NOMO-1 (cell line): Measurements from ENCODE around the gene CCDC188.

Experiments
- DNase-seq, 2 experiments: peaks; one replicate each; lab custom pipeline; 2025; ENCODE audit not compliant: unreplicated experiment in 2 of 2; lab: John Stamatoyannopoulos, UW

CCDC188 gene

DNA sequence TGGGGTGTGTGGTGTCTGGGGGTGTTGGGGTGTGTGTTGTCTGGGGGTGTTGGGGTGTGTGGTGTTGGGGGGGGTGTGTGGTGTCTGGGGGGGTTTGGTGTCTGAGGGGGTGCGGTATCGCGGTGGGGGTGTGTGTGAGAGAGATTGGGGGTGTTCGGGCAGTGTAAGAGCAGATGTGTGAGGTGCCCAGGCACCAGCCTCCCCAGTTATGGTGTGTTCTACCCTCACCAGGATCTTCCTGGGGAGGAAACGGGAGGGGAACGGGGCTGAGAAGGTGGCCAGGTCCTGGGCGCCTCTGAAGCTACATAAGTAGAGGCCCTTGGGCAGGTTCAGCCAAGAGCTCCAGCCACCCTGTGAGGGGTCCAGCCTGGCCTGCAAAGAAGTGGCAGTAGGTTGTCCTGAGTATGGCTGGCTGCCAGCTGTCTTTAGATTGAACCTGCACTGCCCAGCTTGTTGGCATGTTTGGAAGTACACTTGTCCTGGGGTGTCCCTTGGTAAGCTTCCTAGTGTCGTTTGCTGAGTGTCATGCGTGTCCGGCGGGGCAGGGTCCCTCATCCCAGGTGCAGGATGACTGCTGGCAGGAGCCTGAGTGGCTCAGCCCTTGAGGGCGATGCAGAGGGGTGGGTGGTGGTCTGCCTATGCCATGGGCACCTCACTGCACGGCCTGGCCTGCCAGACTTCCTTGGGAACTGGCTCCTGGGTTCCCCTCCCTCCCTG is 27.3 kb downstream of the CCDC188 start:
- DNase-seq: no peak

DNA sequence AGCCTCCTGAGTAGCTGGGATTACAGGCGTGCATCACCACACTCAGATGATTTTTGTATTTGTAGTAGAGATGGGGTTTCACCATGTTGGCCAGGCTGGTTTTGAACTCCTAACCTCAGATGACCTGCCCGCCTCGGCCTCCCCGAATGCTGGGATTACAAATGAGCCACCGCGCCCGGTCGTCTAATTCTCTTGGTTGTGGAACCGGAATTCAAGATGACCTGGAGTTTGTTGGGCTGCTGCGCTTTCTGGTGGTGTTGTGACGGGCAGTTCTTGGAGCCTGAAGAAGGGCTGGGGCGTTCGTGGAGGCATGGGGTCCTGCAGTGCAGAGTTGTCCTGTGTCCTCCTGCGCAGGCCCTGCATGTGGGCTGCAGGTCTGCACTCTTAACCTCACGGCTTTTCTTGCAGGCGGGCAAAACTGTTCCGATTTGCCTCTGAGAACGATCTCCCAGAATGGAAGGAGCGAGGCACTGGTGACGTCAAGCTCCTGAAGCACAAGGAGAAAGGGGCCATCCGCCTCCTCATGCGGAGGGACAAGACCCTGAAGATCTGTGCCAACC is 28.9 kb downstream of the CCDC188 start:
- no peak for DNase-seq

DNA sequence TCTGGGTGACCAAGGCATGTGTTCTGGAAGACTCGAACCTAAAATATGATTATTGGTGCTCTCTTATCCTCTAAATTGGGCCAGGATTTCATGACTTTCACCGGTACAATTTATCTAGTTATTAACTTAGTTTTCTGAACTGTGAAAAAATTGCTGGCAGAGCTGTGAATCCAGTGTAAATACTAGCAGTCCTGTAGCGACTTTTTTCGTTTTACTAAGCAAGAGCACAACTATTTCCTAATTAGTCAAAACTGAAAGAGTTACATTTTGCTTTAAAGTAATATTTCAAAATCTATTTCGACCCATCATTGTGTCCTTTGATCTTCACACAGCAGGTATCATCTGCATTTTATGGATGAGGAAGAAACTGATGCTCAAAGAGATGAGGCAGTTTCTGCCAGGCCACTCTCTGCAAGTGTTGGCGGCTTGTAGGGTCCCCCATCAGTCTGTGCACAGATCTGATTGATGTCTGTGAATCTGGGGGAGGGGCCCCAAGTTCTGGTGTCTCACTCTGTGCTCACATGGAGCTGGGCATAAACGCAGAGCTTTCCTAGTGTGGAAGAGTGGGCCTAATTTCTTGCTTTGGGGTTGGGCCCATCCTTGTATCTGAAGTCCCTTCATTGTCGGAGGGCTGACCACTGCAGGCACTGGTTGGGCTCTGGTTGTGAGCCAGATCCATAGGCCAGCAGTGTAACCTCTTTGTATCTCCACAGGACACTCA is 32.4 kb downstream of the CCDC188 start:
- DNase-seq: no peak

DNA sequence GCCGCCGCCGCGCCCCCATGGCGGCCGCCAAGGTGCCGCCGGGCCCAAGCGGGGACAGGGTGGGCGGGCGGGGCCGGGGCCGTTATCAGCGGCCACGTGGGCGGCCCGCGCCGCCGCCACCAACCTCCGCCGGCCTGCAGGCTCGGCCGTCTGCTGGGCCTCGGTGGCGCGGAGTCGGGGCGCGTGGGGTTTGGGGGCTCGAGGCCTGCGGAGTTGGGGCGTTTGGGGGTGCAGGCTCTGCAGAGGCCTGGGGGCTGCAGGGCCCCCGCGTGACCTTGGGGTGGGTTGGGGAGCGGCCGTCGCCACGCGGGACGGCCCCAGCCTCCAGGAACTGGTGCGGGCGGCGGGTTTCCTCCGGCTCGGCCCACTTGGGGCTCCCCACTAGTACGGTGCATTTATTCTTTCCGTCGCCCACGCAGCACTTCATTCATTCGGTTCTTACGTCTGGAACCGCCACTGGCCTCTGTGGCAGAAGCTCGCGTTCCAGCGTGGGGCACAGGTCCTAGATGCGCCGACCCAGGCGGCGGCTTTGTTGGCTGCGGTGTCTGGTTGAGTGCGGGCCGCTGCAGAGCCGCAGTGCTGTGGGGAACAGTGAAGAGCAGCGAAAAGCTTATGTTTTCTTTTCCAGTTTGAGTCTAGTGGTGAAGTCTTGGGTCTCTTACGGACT is 33.1 kb downstream of the CCDC188 start:
- peak in 1 of 2 experiments; percentile 57 for DNase-seq

DNA sequence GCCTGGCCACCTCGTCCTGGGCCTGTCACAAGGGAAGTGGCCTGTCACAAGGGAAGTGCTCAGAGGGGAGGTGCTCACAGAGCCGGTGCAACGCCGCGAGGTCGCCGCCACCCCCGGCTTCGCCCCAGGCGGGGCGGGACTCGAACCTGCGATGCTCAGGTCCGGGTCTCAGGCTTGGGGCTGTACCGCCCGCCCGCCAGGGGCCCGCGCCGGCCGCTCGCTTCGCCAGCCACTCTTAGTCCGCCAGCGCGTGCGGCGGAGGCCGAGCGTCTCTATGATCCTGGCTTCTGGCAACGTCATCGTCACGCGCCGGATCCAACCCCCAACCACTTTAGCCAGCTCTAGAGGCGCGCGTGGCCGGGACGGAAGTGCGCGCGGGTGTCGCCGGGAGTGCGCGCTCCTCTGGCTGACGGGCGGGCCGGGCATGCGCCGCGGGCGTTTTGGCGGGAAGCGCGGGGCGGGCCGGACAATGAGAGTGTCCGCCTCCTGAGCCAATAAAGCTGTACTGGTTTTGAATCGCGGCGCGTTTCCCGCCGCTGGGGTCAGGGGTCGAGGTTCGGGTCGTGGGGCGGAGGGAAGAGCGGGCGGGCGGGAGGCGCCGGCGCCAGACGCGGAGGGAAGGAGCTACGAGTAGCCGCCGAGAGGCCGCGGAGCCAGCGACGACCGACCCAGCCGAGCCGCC is 33.8 kb downstream of the CCDC188 start, which contains the start of gene TRMT2A:
Gene TRMT2A (minus strand): TSS at position 276 of the 682 bp plus-strand sequence. CDS start 320 bp downstream, outside the sequence.
- DNase-seq: peak; percentile 95 to 97

DNA sequence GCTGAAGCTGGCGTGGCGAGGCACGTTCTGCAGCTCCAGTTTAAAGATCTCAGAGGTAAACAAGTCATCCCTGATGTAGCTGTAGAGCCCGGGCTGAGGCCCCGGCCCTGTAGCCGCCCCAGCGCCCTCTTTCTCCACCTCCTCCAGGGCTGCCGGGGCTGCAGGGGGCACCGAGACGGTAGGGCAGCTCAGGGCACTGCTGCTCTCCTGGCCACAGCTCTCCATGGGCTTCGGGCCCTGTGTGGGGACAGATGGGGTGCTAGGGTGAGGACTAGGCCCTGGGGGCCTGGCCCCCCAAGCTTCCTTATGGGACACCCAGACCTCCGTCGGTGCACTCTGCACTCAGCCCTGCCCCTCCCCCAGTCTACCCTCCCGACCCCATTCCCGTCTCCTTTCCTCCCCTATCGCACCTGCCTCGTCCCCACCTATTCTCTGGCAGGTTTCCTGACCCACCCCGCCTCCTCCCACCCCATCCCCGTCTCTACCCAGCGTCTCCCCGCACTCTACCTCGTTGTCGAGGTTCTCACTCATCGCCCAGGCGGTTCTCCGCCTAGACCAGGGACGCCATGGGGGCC is 34.4 kb downstream of the CCDC188 start:
- DNase-seq: no peak

DNA sequence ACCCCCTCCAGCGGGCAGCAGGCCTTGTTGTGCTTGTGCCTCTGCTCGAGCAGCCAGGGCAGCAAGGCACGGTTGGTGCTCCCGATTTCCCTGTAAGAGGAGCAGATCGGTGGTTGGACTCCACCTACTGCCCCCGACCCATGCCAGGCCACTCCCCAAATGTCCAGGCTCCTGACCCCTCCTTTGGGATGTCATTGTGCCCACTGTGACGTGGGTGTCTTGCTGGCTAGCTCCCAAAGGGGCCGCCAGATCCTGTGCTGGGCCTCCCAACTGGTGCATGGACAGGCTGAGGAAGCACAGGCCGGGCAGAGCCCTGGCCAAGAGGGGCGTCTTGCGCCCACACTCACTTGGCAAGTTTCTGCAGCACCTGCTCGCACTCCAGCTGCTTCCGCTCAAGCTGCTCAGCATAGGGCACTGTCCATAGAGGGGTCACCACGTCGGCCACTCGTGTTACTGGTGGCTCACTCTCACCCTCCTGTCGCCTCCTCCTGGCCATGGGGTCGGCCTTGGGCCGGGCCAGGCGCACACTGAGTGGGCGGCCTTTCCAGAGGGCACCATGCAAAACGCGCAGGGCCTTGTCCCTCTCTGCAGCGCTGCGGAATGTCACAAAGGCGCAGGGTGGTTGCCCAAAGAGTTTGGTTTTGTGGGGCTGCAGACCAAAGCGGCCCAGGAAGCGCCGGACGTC is 35.0 kb downstream of the CCDC188 start, which contains the start of gene RANBP1:
Gene RANBP1 (plus strand): TSS at position 414 of the 685 bp plus-strand sequence. CDS start 81 bp downstream, at position 495.
- DNase-seq: no peak

DNA sequence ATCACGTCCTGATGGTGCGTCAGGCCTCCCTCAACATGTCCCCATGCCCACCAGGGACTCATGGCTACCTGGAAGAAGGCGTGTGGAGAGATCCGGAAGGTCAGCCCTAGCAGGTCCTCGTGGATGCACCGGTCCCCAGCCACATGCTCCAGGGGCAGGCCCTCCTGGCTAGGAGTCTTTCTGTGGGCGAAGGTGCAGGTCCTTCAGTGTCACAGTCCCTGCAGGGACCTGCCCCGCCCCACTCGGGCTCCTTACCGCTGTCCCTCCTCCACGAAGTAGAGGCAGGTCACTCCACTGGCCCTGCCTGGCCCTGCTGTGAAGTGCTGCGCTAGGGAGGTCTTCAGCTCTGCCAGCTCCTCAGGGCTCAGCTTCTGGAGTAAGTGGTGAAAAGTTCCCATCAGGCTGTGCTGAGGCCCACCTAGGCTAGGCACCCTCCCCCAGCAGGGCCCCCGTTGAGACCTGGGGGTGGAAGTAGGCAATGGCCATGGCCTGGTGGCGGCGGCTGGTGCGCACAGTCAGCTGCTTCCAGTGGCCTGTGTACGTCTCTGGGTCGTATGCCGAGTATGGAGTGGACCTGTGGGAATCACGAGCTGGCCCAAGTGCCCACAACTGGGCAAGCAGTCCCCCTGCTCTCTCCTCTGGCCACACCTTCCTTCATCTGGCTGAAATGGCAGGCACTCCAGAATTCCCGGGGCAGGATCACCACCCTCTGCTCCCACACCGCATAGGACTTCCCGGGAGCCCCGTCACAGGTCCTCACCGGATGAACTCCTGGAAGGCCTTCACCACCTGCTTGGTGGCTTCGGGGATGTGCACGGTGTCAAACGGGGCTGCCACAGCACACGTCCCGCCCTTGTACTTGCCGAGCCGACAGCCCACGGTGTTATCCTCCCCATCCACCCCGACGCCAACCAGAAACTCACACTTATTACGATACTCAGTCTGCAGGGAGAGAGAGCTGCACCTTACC is 36.1 kb downstream of the CCDC188 start:
- DNase-seq: no peak

DNA sequence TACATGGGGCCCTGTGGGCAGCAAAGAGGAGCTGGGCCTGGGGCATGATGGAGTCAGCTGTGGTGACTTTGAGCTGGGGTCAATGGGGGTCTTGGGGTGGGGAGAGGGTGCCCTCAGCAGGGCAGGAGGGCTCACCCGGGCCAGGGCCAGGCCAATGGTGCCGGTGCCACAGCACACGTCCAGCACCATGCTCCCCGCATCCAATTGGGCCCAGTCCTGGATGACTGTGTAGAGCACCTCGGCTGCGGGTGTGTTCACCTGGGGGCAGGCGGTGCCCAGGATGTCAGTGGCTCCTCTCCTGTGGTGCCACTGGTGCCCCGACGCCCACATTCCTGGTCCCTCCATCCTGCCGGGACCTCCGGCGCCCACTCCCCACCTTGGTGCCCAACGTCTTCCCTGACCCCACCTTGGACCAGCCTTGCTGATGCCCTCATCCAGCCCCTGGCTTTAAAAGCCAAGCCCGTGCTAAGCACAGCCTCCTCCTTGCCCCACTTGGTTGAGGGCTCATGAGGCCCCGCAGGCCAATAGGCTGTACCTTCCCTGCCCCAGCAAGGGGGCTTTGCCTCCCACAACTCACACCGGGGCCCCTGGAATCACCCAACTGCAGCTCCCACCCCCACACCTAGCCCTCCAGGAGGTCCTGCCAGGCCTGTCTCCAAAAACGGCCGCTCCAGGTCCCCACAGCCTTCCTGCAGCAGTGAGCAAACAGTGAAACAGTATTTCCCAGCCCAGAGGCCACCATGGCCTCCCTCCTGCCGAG is 37.1 kb downstream of the CCDC188 start:
- no peak for DNase-seq

DNA sequence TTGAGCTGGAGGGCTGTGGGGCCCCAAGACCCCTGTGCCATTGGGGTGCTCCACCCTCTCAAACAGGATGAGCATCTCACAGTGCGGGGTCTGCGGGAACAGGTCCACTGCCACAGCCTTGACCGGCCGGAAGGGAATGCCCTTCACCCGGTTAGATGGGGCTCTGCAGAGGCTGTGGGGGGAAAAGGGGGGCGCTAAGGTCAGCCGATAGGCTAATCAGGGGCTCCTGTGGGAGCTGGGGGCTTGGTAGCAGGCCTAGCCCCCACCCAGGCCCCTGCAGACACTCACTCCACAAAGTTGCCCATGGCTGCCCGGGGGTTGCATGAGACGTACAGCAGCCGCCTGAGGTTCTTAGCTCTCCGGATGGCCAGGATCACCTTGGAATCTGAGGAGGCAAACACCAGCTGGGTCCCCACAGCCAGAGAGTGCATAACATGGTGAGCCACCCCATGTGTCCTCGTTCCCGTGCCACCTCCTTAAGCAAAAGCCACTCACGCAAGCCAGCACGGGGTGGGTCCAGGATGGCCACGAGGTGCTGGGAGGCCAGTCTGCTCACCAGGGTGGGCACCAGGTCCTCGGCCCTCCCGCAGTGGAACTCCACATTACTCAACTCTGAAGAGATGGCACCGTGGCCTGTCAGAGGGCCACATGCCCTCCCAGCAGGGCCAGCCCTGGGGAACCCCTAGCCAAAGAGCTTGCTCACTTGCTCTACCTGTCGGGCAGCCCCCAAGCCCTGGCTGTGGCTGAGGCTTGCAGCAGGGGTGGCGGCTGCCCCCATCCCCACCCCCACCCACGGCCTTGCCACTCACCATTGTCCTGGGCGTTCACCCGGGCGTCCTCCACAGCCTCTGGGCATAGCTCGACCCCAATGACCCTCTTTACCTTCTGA is 38.0 kb downstream of the CCDC188 start:
- DNase-seq: no peak

DNA sequence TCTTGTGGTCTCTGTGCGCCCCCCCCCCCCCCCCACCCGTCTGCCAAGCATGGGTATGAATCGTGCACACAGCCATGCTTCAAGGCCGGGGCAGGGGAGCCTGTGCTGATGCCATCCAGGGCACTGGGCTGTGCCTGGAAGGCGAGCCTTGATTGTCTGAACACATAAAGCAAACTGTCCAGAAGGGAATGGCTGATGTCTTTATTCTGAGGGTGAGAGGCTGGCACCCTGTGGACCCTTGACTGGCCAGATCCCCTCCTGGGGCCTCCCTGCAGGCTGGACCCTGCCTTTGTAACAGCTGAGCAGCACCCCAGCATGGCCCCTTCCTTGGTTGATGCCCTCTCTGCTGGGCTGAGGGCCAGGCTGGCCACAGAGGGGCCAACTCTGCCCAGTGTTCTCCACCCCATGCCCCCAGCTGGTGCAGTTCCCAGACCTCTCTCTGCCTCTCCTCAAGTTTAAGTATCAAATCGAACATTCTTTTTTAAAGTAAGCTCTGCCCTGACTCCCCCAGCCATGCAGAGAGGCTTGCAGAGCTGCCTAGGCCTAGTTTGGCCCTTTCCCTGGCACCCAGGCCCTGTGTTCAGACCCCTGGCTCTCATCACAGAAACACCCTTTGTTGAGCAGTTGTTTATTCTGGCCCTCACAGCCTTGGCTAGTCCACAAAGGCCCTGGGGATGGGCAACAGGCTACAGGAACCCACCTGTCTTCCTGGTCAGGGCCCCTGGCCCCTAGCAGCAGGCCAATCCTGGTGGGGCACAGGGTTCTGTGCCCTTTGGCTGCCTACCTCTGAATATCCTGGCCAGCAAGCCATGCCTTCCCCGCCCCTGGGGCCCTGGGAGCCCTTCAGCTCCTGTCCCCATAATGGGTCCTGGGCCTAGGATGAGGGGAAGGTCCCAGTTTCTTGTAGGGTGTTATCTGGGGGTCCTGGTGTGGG is 38.9 kb downstream of the CCDC188 start:
- no peak for DNase-seq

DNA sequence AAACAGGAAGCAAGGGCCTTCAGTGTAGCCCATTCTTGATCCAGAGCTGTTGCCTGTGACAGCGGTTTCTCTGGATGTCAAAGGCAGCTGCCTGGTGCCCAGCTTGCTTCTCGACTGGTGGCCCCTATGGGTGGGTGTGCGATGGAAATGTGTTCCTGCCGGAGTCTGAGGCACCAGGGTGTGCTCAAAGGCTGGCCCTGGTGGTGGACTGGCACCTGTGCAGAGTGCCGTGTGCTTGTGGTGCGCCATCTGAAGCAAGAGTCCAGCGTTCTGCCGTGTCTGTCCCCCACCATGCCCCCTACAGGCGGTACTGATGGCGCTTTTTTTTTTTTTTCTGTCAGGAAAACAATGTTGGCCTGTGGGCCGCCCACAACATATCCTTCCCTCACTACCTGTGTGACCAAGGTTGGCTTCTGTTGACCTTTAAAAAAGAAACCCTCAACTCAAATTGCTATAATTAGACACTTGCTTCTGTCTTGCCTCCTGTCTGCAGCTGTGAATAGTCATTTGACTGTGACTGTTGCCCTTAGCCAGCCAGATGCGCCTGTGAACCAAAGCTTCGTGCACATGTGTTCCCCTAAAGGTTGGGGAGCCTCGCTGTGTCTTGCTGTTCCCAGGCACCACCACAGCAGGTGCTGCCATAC is 39.7 kb downstream of the CCDC188 start:
- peak; percentile 26 to 48 for DNase-seq

DNA sequence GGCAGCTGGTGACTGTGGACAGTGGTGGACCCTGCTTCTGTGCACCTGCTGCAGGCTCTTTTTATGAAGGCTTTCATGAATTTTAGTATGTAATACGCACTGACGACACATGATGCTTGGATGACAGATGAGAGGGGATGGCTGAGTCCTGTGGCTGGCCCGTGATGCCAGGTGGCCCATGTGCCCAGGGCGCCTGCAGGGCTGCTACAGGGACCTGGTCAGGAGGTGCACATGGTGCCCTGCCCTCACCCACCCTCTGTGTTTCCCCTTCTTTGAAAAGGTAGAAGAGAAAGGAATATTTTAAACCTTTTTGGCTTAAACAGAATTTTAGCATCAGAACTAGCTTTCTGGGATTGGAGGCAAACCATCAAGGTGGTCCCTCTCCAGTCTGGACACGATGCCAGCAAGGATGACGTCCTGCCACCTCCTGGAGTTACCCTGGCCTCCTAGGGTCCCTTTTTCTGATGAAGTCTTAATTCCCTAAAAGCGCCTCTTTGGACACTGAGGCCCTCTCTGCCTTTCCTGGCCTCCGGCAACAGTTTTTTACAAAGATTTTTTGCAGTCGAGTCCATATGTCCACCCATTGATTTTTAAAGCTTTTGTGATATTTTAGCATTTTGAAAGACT is 40.4 kb downstream of the CCDC188 start:
- no peak for DNase-seq

DNA sequence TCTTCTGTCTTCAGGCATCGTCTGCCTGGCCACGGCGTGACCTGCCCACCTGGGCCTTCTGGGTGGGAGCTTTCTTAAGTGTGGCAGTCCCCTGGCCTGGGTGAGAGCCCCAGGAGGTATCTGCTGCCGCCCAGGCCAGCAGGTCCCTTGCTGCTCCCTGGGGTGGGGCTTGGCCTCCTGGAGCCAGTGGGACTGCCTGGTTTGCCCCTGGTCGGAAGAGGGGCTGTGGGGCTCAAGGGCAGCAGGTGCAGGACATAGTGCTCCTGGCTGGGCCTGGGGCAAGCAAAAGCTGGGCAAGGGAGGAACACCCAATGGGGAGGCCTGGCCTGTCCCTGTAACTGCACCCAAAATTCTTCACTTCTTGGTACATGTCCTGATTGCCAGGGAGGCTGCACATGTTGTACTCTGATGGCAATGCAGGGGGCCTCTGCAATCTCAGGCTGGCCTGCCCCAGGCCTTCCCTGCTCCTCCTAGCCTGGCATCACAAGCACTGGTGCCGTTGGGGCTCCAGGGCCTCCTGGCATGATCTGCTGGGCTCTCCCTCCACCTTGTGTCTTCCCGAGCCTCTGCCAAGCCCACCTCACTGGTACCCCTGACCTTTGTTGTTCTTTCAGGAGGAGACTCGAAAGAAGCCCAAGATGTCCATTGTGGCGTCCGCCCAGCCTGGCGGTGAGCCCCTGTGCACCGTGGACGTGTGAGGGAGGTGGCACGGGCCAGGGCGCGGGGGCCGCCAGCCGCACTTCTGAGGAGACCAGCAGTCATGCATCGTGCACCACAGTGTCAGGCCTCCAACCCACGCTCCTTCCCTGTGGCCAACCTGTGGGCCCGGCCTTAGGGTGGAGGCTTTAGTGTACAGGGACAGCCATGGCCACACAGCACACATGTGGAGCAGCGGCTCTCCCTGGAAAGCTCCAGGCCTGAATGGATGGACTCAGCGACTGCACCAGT is 41.2 kb downstream of the CCDC188 start:
- DNase-seq: no peak
